IMR-90 (cell line): Measurements from ENCODE around the gene PPP1R14B. TPM values are rescaled to one million over a fixed set of nuclear protein-coding genes. Genes with fewer than 3 reads are reported as not detected.

Experiments used
- ATAC-seq: fragments of 200-7000 bp; cut with Tn5 transposase; 2 replicates; pipeline ENCODE4 v1.9.1; 2020; ENCODE audit warnings: low read depth, mild to moderate bottlenecking, moderate library complexity
- BruUV-seq: library from RNA; stranded (reverse); fragments of 400-500 nt; replicated peaks from 2 replicates; lab custom pipeline; 2021; lab: Mats Ljungman, UMichigan
- CTCF ChIA-PET: fragments of 300-600 bp; formaldehyde crosslinking; extraction: SDS; loops from one replicate; lab custom pipeline; 2021; ENCODE audit warnings: antibody characterized with exemption; lab: Yijun Ruan, JAX
- POLR2A ChIA-PET: fragments of 300-600 bp; sonication (Branson Sonifier 250); formaldehyde crosslinking; loops from one replicate; lab custom pipeline; 2022; ENCODE audit warnings: antibody characterized with exemption; ENCODE audit not compliant: unreplicated experiment; lab: Charles Lee
- DNase-seq: peaks from one replicate; pipeline ENCODE4 v3.0.0; 2013
- H2AFZ ChIP-seq: replicated peaks from 2 replicates; pipeline ENCODE3; 2013; ENCODE audit warnings: low read length, mild to moderate bottlenecking; ENCODE audit not compliant: poor library complexity
- H2AK5ac ChIP-seq: 2 replicates; pipeline ENCODE4 v1.6.1; 2013; ENCODE audit warnings: low read depth, low read length, inconsistent platforms
- H2AK9ac ChIP-seq: replicated peaks from 2 replicates; pipeline ENCODE3; 2013; ENCODE audit warnings: mild to moderate bottlenecking, low read depth, low read length, moderate library complexity; ENCODE audit not compliant: poor library complexity
- H2BK120ac ChIP-seq: 2 replicates; pipeline ENCODE4 v1.6.1; 2013; ENCODE audit warnings: low read depth, low read length, inconsistent platforms
- H2BK15ac ChIP-seq: 3 replicates; pipeline ENCODE4 v1.6.1; 2013; ENCODE audit warnings: low read depth, low read length, inconsistent platforms
- H2BK20ac ChIP-seq: 2 replicates; pipeline ENCODE4 v1.6.1; 2013; ENCODE audit warnings: low read depth, mild to moderate bottlenecking, inconsistent platforms, low read length, moderate library complexity
- H2BK5ac ChIP-seq: 2 replicates; pipeline ENCODE4 v1.6.1; 2013; ENCODE audit warnings: mild to moderate bottlenecking, low read depth, low read length, inconsistent platforms; ENCODE audit not compliant: poor library complexity, severe bottlenecking
- H3K14ac ChIP-seq: replicated peaks from 2 replicates; pipeline ENCODE4 v1.6.1; 2013; ENCODE audit warnings: low read depth, low read length, inconsistent platforms
- H3K18ac ChIP-seq: 2 replicates; pipeline ENCODE4 v1.6.1; 2013; ENCODE audit warnings: low read depth, low read length, control low read depth
- H3K23ac ChIP-seq: 2 replicates; pipeline ENCODE4 v1.6.1; 2013; ENCODE audit warnings: low read depth, low read length, inconsistent platforms
- H3K27ac ChIP-seq: 2 replicates; pipeline ENCODE4 v1.5.1; 2013; ENCODE audit warnings: mild to moderate bottlenecking, control low read depth, low read length; ENCODE audit not compliant: insufficient read depth
- H3K27me3 ChIP-seq: 2 replicates; pipeline ENCODE4 v1.6.1; 2013; ENCODE audit warnings: low read length; ENCODE audit not compliant: control insufficient read depth, insufficient read depth
- H3K36me3 ChIP-seq: 2 replicates; pipeline ENCODE4 v1.6.1; 2013; ENCODE audit warnings: low read length, mixed read lengths; ENCODE audit not compliant: control insufficient read depth, insufficient read depth
- H3K4ac ChIP-seq: 2 replicates; pipeline ENCODE4 v1.6.1; 2013; ENCODE audit warnings: low read depth, low read length, inconsistent platforms
- H3K4me1 ChIP-seq: 2 replicates; pipeline ENCODE4 v1.6.1; 2013; ENCODE audit warnings: low read length, mixed read lengths; ENCODE audit not compliant: control insufficient read depth, insufficient read depth
- H3K4me2 ChIP-seq: 2 replicates; pipeline ENCODE4 v1.6.1; 2013; ENCODE audit warnings: low read depth, mild to moderate bottlenecking, control low read depth, low read length, moderate library complexity
- H3K4me3 ChIP-seq: 2 replicates; pipeline ENCODE4 v1.5.1; 2013; ENCODE audit warnings: low read depth, mild to moderate bottlenecking, control low read depth, low read length, moderate library complexity; ENCODE audit not compliant: insufficient read depth
- H3K56ac ChIP-seq: 2 replicates; pipeline ENCODE4 v1.6.1; 2013; ENCODE audit warnings: low read length, inconsistent platforms; ENCODE audit not compliant: insufficient read depth; ENCODE audit errors: extremely low read depth
- H3K79me1 ChIP-seq, 2 experiments: 2 replicates each; pipeline ENCODE4 v1.6.1; 2013; ENCODE audit warnings: low read length in 2 of 2, inconsistent platforms in 1 of 2, low read depth in 1 of 2
- H3K9ac ChIP-seq: 2 replicates; pipeline ENCODE4 v1.6.1; 2013; ENCODE audit warnings: low read depth, low read length, control low read depth
- H3K9me1 ChIP-seq: 2 replicates; pipeline ENCODE4 v1.6.1; 2013; ENCODE audit warnings: low read length, inconsistent platforms; ENCODE audit not compliant: insufficient read depth
- H3K9me3 ChIP-seq: 2 replicates; pipeline ENCODE4 v1.6.1; 2013; ENCODE audit warnings: low read length; ENCODE audit not compliant: control insufficient read depth, insufficient read depth
- H4K20me1 ChIP-seq: 2 replicates; pipeline ENCODE4 v1.6.1; 2013; ENCODE audit warnings: low read length, inconsistent platforms; ENCODE audit not compliant: insufficient read depth
- H4K5ac ChIP-seq: 2 replicates; pipeline ENCODE4 v1.6.1; 2013; ENCODE audit warnings: mild to moderate bottlenecking, low read depth, low read length, control low read depth
- H4K8ac ChIP-seq, 2 experiments: 2 replicates each; pipeline ENCODE4 v1.6.1; 2013; ENCODE audit warnings: low read depth in 2 of 2, low read length in 2 of 2, control low read depth in 1 of 2, inconsistent platforms in 1 of 2
- H4K91ac ChIP-seq: 2 replicates; pipeline ENCODE4 v1.6.1; 2013; ENCODE audit warnings: low read depth, low read length, inconsistent platforms; ENCODE audit not compliant: insufficient read depth
- BHLHE40 ChIP-seq: fragments of 150-350 bp; IDR thresholded peaks from 2 replicates; pipeline ENCODE4 v1.6.1; 2016; ENCODE audit warnings: mild to moderate bottlenecking, low read depth, low read length
- CEBPB ChIP-seq: IDR thresholded peaks from 2 replicates; pipeline ENCODE4 v1.6.1; 2012; ENCODE audit warnings: low read depth, low read length, improper control_type of control experiment
- CTCF ChIP-seq: conservative IDR thresholded peaks from 2 replicates; pipeline ENCODE4 v1.5.1; 2012; ENCODE audit warnings: mild to moderate bottlenecking, low read depth, low read length, improper control_type of control experiment
- ELK1 ChIP-seq: fragments of 150-350 bp; IDR thresholded peaks from 2 replicates; pipeline ENCODE4 v1.6.1; 2016; ENCODE audit warnings: low read depth, mild to moderate bottlenecking, low read length, moderate library complexity, borderline replicate concordance
- FOS ChIP-seq: fragments of 150-350 bp; IDR thresholded peaks from 2 replicates; pipeline ENCODE4 v1.6.1; 2016; ENCODE audit warnings: low read depth, low read length
- MAFK ChIP-seq: IDR thresholded peaks from 2 replicates; pipeline ENCODE4 v1.6.1; 2012; ENCODE audit warnings: low read depth, low read length, improper control_type of control experiment
- MAZ ChIP-seq: IDR thresholded peaks from 2 replicates; pipeline ENCODE4 v1.6.1; 2012; ENCODE audit warnings: low read depth, mild to moderate bottlenecking, low read length, improper control_type of control experiment, moderate library complexity, borderline replicate concordance
- NFE2L2 ChIP-seq: fragments of 150-350 bp; IDR thresholded peaks from 2 replicates; pipeline ENCODE4 v1.6.1; 2016; ENCODE audit warnings: low read depth, mild to moderate bottlenecking, low read length
- POLR2A ChIP-seq: IDR thresholded peaks from 2 replicates; pipeline ENCODE4 v1.6.1; 2012; ENCODE audit warnings: mild to moderate bottlenecking, low read depth, low read length
- RCOR1 ChIP-seq: IDR thresholded peaks from 2 replicates; pipeline ENCODE4 v1.6.1; 2012; ENCODE audit warnings: mild to moderate bottlenecking, low read length, improper control_type of control experiment; ENCODE audit not compliant: insufficient replicate concordance
- RFX5 ChIP-seq: IDR thresholded peaks from 2 replicates; pipeline ENCODE4 v1.8.0; 2012; ENCODE audit warnings: low read depth, mild to moderate bottlenecking, low read length, moderate library complexity
- SMC3 ChIP-seq: fragments of 150-350 bp; IDR thresholded peaks from 2 replicates; pipeline ENCODE4 v1.6.1; 2016; ENCODE audit warnings: low read depth, mild to moderate bottlenecking, antibody characterized with exemption, low read length, moderate library complexity
- USF2 ChIP-seq: fragments of 150-350 bp; IDR thresholded peaks from 2 replicates; pipeline ENCODE4 v1.6.1; 2017; ENCODE audit warnings: mild to moderate bottlenecking, antibody characterized with exemption, low read length, low read depth
- WGBS, 2 experiments: methylation state at CpG; one replicate each; pipeline versions ENCODE4 v1.1.5 to v1.1.7; 2013; ENCODE audit warnings: missing lambda C conversion rate in 2 of 2; ENCODE audit not compliant: insufficient read length in 1 of 2; ENCODE audit errors: extremely low coverage in 2 of 2; 5-methylcytosine and 5-hydroxymethylcytosine counted together
- dilution Hi-C: fragments of 300-500 bp; cut with HindIII; formaldehyde crosslinking; loops from one replicate; pipeline ENCODE4 v1.14.3; 2018; ENCODE audit warnings: low sequenced_read_pairs; ENCODE audit not compliant: unreplicated experiment
- in situ Hi-C: fragments of 300-500 bp; cut with MboI; formaldehyde crosslinking; loops from 3 replicates; pipeline ENCODE4 v1.14.3; 2019; ENCODE audit warnings: low sequenced_read_pairs, inconsistent platforms, mixed read lengths
- intact Hi-C: fragments of 100-400 bp; cut with micrococcal nuclease; formaldehyde crosslinking; loops from 2 replicates; pipeline ENCODE4 v1.10.0; 2022
- polyA plus RNA-seq, 3 experiments: library from polyadenylated mRNA; depleted of rRNA; stranded (reverse); fragments of >200 nt; gene quantifications; 2 replicates each; pipeline ENCODE4 v1.2.3, GENCODE V29; 2012; ENCODE audit warnings: low replicate concordance in 1 of 3
- total RNA-seq: library from RNA; depleted of rRNA; stranded (reverse); fragments of >200 nt; gene quantifications from 2 replicates; pipeline ENCODE4 v1.2.3, GENCODE V29; 2012

PPP1R14B gene
- total and polyA plus RNA-seq, 2 of the 4 experiments (the other 2 are of a cell fraction), result 176 to 257 TPM

- Histone ChIP-seq H2BK120ac (peak overlapping the region; percentile 22), H3K4ac (peak overlapping the region; percentile 91), H2AK5ac (peak overlapping the region; percentile 44), H3K9me1 (peaks cover 5% of the 10 kb centered on the region; the same call in 1 of the 2 replicates), H3K14ac (peak overlapping the region; percentile 62), H3K4me3 (peak overlapping the region; percentile 56), H2BK15ac (no peak overlapping the region), H3K56ac (peak overlapping the region; percentile 72; the same call in 1 of the 2 replicates), H4K20me1 (no peaks in the 10 kb centered on the region; the same call in 1 of the 2 replicates), H3K18ac (no peak overlapping the region; the same call in 1 of the 2 replicates), H2AFZ (peak overlapping the region; percentile 96), H3K4me1 (peaks cover 11% of the 10 kb centered on the region), H4K91ac (peak overlapping the region; percentile 95), H2AK9ac (peak overlapping the region; percentile 98), H2BK20ac (no peak overlapping the region), H3K27ac (peak overlapping the region; percentile 86), H3K4me2 (peak overlapping the region; percentile 73), H3K27me3 (no peaks in the 10 kb centered on the region), H3K9me3 (no peaks in the 10 kb centered on the region), H4K5ac (peak overlapping the region; percentile 51), H3K9ac (peak overlapping the region; percentile 79), H2BK5ac (peak overlapping the region; percentile 90), H3K36me3 (peaks cover 10% of the 10 kb centered on the region; the same call in 1 of the 2 replicates), H3K79me1 (peaks cover 9 to 33% of the 10 kb centered on the region in 2 experiments), H4K8ac (peak overlapping the region; percentile 87 to 96), H3K23ac (peak overlapping the region; percentile 74)
- ATAC-seq (peak; percentile 85), DNase-seq (peak; percentile 100)
- BruUV-seq, result no TSS peak
- ChIA-PET POLR2A (interaction anchor here (0.6 to 0.7 kb wide), 2 partner anchors 23 to 48 kb away, joined by 3 read pairs; partner anchors contain the start of genes PPP1R14B, PRDX5 and TRMT112), CTCF (interaction anchor here (0.7 to 1.5 kb wide), 3 partner anchors 8 to 65 kb away, joined by 3 to 4 read pairs (median 3); no protein-coding TSS in a partner anchor)
- 0% methylated on average over 53 of the region's 58 CpGs; no CpG with 5 or more reads in 1 of the 2 experiments for WGBS, 2 experiments
- intact Hi-C loops (loop anchor here (1.0 kb wide), 2 partner anchors 36 to 39 kb away; partner anchors contain the start of genes DNAJC4 and ESRRA), in situ Hi-C loops (no loop called here), dilution Hi-C loops (no loop called here)
- TF ChIP-seq RFX5 (no peak), USF2 (no peak), RCOR1 (peak; percentile 10), CEBPB (peak; percentile 96), CTCF (peak; percentile 17; the same call in 1 of the 2 replicates), MAZ (peak; percentile 97), SMC3 (no peak), BHLHE40 (0 out of 2 replicates have a peak, but pooled peaks have one; percentile 18), FOS (no peak), ELK1 (peak; percentile 53; the same call in 1 of the 2 replicates), NFE2L2 (no peak), POLR2A (peak; percentile 73), MAFK (no peak)
Observed at GRCh38 chr11:64269540-64270220, 22.9 kb upstream of the PPP1R14B start.
